Peyer's patch (tissue), 4 donors: ENCODE results near the gene UBXN6. TPM values are rescaled to one million over a fixed set of nuclear protein-coding genes. Genes with fewer than 3 reads are reported as not detected.

ENCODE experiments used
- DNase-seq, 3 donors: peaks; one replicate each; pipeline ENCODE4 v3.0.0-alpha.2; 2017 to 2019
- H3K27ac ChIP-seq, 4 donors: fragments of 200-600 bp; sonication (generic); one replicate each; pipeline ENCODE4 v1.5.1; 2016 to 2019
- H3K27me3 ChIP-seq, 2 donors: fragments of 200-600 bp; sonication (generic); one replicate each; pipeline ENCODE4 v1.5.1; 2019
- H3K36me3 ChIP-seq, 3 donors: fragments of 200-600 bp; sonication (generic); one replicate each; pipeline ENCODE4 v1.5.1; 2016 to 2019
- H3K4me1 ChIP-seq, 4 donors: fragments of 200-600 bp; sonication (generic); one replicate each; pipeline ENCODE4 v1.5.1; 2016 to 2019
- H3K4me3 ChIP-seq, 4 donors: fragments of 200-600 bp; sonication (generic); 1 replicate in 3 of 4; 2 replicates in 1 of 4; pipeline ENCODE4 v1.5.1; 2016 to 2019; ENCODE audit warnings: mild to moderate bottlenecking in 1 of 4
- H3K9me3 ChIP-seq, 4 donors: fragments of 200-600 bp; sonication (generic); one replicate each; pipeline ENCODE4 v1.5.1; 2016 to 2019; ENCODE audit warnings: mild to moderate bottlenecking in 1 of 4
- CTCF ChIP-seq, 6 experiments: fragments of 450-650 bp in 4 of 6; fragments of 200-600 bp in 2 of 6; sonication (generic) in 1 of 6; IDR thresholded peaks; one replicate each; pipeline ENCODE4 v1.5.1; 2017 to 2019; ENCODE audit warnings: antibody characterized with exemption in 6 of 6, mild to moderate bottlenecking in 3 of 6, moderate library complexity in 1 of 6
- POLR2A ChIP-seq, 2 donors: fragments of 450-650 bp; IDR thresholded peaks; one replicate each; pipeline ENCODE4 v1.5.1; 2017; ENCODE audit warnings: antibody characterized with exemption in 2 of 2, mild to moderate bottlenecking in 2 of 2, moderate library complexity in 2 of 2
- total RNA-seq, 4 donors: library from RNA; depleted of rRNA; stranded (reverse); fragments of >200 nt; gene quantifications; one replicate each; pipeline ENCODE4 v1.1.0, GENCODE V29; 2016

Gene UBXN6
- total RNA-seq, 4 donors from 2014 or later = 94.9 to 178 (median 163) TPM

GRCh38 chr19:4477034-4477801, 19.6 kb upstream of the UBXN6 start:
- H3K4me3 ChIP-seq = no peak overlapping the region
- TF ChIP-seq CTCF (IDR thresholded peaks at IDR 0.05) = no peak
- no peak for TF ChIP-seq POLR2A (IDR thresholded peaks at IDR 0.05)
- H3K27me3 ChIP-seq = no peaks in the 10 kb centered on the region
- H3K27ac ChIP-seq = no peak overlapping the region
- DNase-seq = no peak
- H3K4me1 ChIP-seq = peaks cover 0 to 19% (median 13%) of the 10 kb centered on the region in 4 donors
- peaks cover 0 to 34% (median 0%) of the 10 kb centered on the region in 3 donors for H3K36me3 ChIP-seq
- H3K9me3 ChIP-seq = no peaks in the 10 kb centered on the region

DNA sequence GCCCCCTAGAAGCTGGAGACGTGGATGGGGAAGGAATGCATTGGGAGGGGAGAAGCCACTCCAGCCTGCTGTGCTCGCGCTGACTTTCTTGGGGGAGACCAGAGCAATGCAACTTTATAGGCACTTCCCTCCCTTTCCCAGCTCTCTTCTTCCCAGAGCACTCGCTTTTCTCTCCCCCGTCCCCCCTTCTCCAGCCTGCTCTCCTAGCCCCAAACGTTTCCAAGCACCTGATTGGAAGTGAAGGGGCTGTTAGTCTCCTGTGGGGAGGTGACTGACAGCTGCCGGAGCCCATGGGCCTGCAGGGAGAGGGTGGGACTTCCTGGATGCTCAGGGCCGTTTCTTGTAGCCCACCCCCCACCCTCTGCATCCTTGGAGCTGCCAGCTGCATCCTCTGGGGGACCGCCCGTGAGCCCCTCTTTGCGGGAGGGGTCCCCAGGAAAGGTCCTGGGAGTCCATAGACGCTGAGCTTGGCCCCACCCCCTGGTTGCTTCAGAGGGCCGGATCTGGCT, 17.0 kb upstream of the UBXN6 start:
- peaks cover 0 to 19% (median 13%) of the 10 kb centered on the region in 4 donors for H3K4me1 ChIP-seq
- H3K4me3 ChIP-seq = no peak overlapping the region
- H3K27ac ChIP-seq = no peak overlapping the region
- no peak for DNase-seq
- peaks cover 0 to 34% (median 0%) of the 10 kb centered on the region in 3 donors for H3K36me3 ChIP-seq
- H3K27me3 ChIP-seq = no peaks in the 10 kb centered on the region
- H3K9me3 ChIP-seq = no peaks in the 10 kb centered on the region
- TF ChIP-seq CTCF (IDR thresholded peaks at IDR 0.05) (no peak), POLR2A (IDR thresholded peaks at IDR 0.05) (no peak)

DNA sequence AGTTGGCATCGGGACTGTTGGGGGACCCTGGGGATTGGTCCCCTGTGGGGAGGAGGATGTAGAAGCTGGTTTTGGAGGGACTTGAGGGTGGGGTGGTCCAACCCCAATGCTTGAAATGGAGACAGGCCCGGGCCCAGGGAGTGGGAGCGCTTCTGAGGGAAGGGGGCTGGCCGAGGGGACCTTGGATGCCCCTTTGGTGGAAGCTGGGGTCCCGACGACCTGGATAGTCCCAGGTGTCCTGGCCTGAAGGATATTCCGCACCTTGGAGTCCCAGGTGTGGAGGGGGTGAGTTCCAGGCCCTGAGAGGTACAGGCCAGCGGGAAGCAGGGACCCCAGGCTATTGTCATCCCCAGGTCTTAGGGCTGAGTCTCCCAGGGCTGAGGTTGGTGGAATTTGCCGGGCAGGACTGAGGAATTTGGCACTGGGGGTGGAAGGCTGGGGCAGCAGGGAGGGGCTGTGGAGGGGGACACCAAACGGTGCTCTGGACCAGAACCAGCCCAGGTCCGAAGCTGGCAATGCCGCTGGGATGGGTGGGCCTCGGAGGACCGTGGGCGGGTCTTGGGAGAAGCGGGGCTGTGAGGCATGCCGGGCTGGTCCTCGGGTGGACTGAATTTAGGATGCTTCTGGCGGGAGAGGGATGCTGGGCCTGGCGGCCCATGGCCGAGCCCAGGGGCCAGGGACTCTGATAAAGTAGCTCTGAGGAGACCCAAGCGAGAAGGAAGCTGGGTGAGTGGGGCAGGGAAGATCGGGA, 16.3 kb upstream of the UBXN6 start:
- H3K9me3 ChIP-seq = no peaks in the 10 kb centered on the region
- H3K27ac ChIP-seq = no peak overlapping the region
- DNase-seq = no peak
- peaks cover 0 to 32% (median 0%) of the 10 kb centered on the region in 3 donors for H3K36me3 ChIP-seq
- peak overlapping the region in 1 of 4 donors; percentile 9 for H3K4me3 ChIP-seq
- H3K4me1 ChIP-seq = peaks cover 0 to 19% (median 13%) of the 10 kb centered on the region in 4 donors
- no peaks in the 10 kb centered on the region for H3K27me3 ChIP-seq
- TF ChIP-seq POLR2A (IDR thresholded peaks at IDR 0.05) = no peak
- TF ChIP-seq CTCF (IDR thresholded peaks at IDR 0.05) = no peak

- Histone ChIP-seq H3K9me3 (no peaks in the 10 kb centered on the region), H3K4me3 (peak overlapping the region; percentile 83 to 97 (median 95)), H3K4me1 (peaks cover 0 to 19% (median 13%) of the 10 kb centered on the region in 4 donors), H3K36me3 (peaks cover 0 to 28% (median 0%) of the 10 kb centered on the region in 3 donors), H3K27me3 (no peaks in the 10 kb centered on the region), H3K27ac (peak overlapping the region in 1 of 4 donors; percentile 84)
- no peak for DNase-seq
- no peak for TF ChIP-seq CTCF (IDR thresholded peaks at IDR 0.05)
- no peak for TF ChIP-seq POLR2A (IDR thresholded peaks at IDR 0.05)
Observed at GRCh38 chr19:4473011-4473762, 15.6 kb upstream of the UBXN6 start.
